Prostate gland (tissue), 2 donors: ENCODE data around the gene FERMT3.

Experiments
- CTCF ChIP-seq, 4 experiments: fragments of 200-600 bp in 2 of 4; fragments of 450-650 bp in 2 of 4; sonication (generic) in 2 of 4; IDR thresholded peaks; 1 replicate in 3 of 4; 2 replicates in 1 of 4; pipeline ENCODE4 v1.5.1; 2016 to 2019; ENCODE audit warnings: antibody characterized with exemption in 4 of 4, mild to moderate bottlenecking in 2 of 4, moderate library complexity in 2 of 4
- POLR2AphosphoS5 ChIP-seq: sonication (generic); formaldehyde crosslinking; IDR thresholded peaks from one replicate; pipeline ENCODE4 v1.6.1; 2017; ENCODE audit warnings: antibody characterized with exemption

- TF ChIP-seq POLR2AphosphoS5 = no peak
- no peak for TF ChIP-seq CTCF (IDR thresholded peaks at IDR 0.05)
Observed at GRCh38 chr11:64161037-64161436, 45.5 kb upstream of the FERMT3 start.
